Activated effector memory CD4-positive, alpha-beta T cell treated with Interleukin-2 at 50 U/mL for 16 hours (primary cell): ENCODE results near the gene CROCC2.

Experiments used
- DNase-seq: peaks from one replicate; pipeline ENCODE4 v3.0.0-alpha.2; 2020

The CROCC2 gene

GRCh38 chr2:240959214-240959940, 53.2 kb downstream of the CROCC2 start:
- no peak for DNase-seq

GRCh38 chr2:240959941-240960308, 53.8 kb downstream of the CROCC2 start:
- no peak for DNase-seq

GRCh38 chr2:240960309-240960970, 54.3 kb downstream of the CROCC2 start:
- no peak for DNase-seq

GRCh38 chr2:240960971-240961876, 55.1 kb downstream of the CROCC2 start:
- no peak for DNase-seq

- no peak for DNase-seq
These were observed 55.8 kb downstream of the CROCC2 start for GRCh38 chr2:240961910-240962299.

- no peak for DNase-seq
These were observed 56.3 kb downstream of the CROCC2 start for GRCh38 chr2:240962300-240963064.

GRCh38 chr2:240963065-240963867, 57.1 kb downstream of the CROCC2 start:
- DNase-seq, result no peak

- no peak for DNase-seq
These were observed 58.0 kb downstream of the CROCC2 start for GRCh38 chr2:240963868-240964703.

GRCh38 chr2:240964704-240965295, 58.7 kb downstream of the CROCC2 start:
- DNase-seq, result no peak

GRCh38 chr2:240965296-240965904, 59.3 kb downstream of the CROCC2 start:
- DNase-seq, result no peak

- DNase-seq, result no peak
These were observed 59.8 kb downstream of the CROCC2 start for GRCh38 chr2:240965905-240966456.

- DNase-seq, result no peak
These were observed 60.3 kb downstream of the CROCC2 start for GRCh38 chr2:240966457-240966905.

GRCh38 chr2:240966906-240967680, 61.0 kb downstream of the CROCC2 start:
- no peak for DNase-seq

GRCh38 chr2:240967681-240968621, 61.8 kb downstream of the CROCC2 start:
- no peak for DNase-seq

GRCh38 chr2:240968731-240969624, 62.8 kb downstream of the CROCC2 start:
- no peak for DNase-seq

GRCh38 chr2:240970104-240970503, 64.0 kb downstream of the CROCC2 start:
- DNase-seq, result no peak

- no peak for DNase-seq
These were observed 64.7 kb downstream of the CROCC2 start for GRCh38 chr2:240970816-240971215.
